ENCODE data around the gene RFFL. TPM values are rescaled to one million over a fixed set of nuclear protein-coding genes. Genes with fewer than 3 reads are reported as not detected.
A peak's percentile ranks its signal among the peaks of the same experiment; 100 is the strongest.

Gene RFFL
- total and polyA plus RNA-seq, 9 of the 15 experiments (the other 6 are each of a cell fraction or from before 2014, with no cell fraction given): 3.4 to 18.1 (median 12.8) TPM

DNA sequence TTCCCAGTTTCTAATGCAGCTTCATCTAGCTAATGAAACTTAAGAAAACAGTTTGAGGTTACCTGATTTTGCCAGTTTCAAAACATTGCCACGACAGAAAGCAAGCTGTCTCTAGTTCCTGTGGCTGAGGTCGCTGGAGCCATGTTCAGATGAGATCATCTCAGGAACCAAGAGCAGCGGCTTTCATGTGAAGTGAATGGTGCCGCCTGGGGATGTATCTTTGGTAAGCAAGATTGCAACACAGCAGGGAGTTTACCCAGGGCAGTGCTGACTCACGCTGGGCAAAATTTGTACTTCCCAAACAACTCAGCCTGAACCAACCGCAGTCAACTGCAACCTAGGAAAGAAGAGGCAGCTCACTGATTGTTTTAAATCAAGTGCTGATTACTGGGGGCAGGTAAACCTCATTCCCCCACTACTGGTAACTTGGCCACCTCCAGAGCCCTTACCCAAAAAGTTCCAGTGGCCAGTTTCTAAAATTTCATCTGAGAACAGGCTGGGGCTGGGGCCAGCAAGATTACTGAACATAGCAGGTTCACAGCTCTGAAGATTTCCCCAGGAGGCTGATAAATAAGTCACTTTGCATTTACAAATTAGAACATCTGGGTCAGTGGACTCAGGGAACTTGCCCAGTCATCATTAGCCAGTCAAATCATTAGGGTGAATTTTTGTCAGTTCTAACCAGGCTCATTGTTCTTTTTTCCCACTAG, at the start of gene RFFL (continued):
- TF ChIP-seq FIP1L1 (IDR thresholded peaks at IDR 0.05; ENCODE audit: low read depth, low read length, poor library complexity, severe bottlenecking) (no peak), ZNF232 (CRISPR knock-in tag; IDR thresholded peaks at IDR 0.05) (no peak), ZNF217 (CRISPR knock-in tag; IDR thresholded peaks at IDR 0.05) (no peak), NR2F6 (CRISPR knock-in tag; IDR thresholded peaks at IDR 0.05) (no peak), CBX8 (IDR thresholded peaks at IDR 0.05; ENCODE audit: borderline replicate concordance, extremely low read depth, low read depth, low read length, poor library complexity, severe bottlenecking) (no peak), CBFA2T3 (IDR thresholded peaks at IDR 0.05) (peak; percentile 62), ZNF551 (CRISPR knock-in tag; IDR thresholded peaks at IDR 0.05) (no peak), TAF1 (IDR thresholded peaks at IDR 0.05; ENCODE audit: control insufficient read depth, extremely low read depth, insufficient read depth, low read length, severe bottlenecking) (peak; percentile 67), BACH1 (tag; IDR thresholded peaks at IDR 0.05) (peak; percentile 95), BCL6 (CRISPR knock-in tag; IDR thresholded peaks at IDR 0.05) (no peak), MTA1 (IDR thresholded peaks at IDR 0.05; ENCODE audit: borderline replicate concordance) (peak; percentile 49; the same call in 1 of the 2 replicates), ZKSCAN1 (IDR thresholded peaks at IDR 0.05; ENCODE audit: low read depth, low read length) (no peak; the same call in 1 of the 2 replicates), MCM5 (IDR thresholded peaks at IDR 0.05; ENCODE audit: low read depth) (no peak), NRF1 (conservative IDR thresholded peaks at IDR 0.05 in 1 of 2, IDR thresholded peaks at IDR 0.05 in 1 of 2) (peak in 1 of 2 experiments; percentile 24; a peak in 1 of 4 replicates), CBX3 (IDR thresholded peaks at IDR 0.05; ENCODE audit: borderline replicate concordance in 1 of 2, low read length in 2 of 2) (peak in 1 of 2 experiments; percentile 56; a peak in 1 of 3 replicates), HDAC6 (IDR thresholded peaks at IDR 0.05; ENCODE audit: low read depth, low read length) (no peak), SUPT5H (IDR thresholded peaks at IDR 0.05) (no peak), SMARCA4 (IDR thresholded peaks at IDR 0.05) (peak; percentile 89), HNRNPH1 (optimal IDR thresholded peaks at IDR 0.05; ENCODE audit: low read depth, low read length) (no peak)
- TF ChIP-seq, protein P1, sequence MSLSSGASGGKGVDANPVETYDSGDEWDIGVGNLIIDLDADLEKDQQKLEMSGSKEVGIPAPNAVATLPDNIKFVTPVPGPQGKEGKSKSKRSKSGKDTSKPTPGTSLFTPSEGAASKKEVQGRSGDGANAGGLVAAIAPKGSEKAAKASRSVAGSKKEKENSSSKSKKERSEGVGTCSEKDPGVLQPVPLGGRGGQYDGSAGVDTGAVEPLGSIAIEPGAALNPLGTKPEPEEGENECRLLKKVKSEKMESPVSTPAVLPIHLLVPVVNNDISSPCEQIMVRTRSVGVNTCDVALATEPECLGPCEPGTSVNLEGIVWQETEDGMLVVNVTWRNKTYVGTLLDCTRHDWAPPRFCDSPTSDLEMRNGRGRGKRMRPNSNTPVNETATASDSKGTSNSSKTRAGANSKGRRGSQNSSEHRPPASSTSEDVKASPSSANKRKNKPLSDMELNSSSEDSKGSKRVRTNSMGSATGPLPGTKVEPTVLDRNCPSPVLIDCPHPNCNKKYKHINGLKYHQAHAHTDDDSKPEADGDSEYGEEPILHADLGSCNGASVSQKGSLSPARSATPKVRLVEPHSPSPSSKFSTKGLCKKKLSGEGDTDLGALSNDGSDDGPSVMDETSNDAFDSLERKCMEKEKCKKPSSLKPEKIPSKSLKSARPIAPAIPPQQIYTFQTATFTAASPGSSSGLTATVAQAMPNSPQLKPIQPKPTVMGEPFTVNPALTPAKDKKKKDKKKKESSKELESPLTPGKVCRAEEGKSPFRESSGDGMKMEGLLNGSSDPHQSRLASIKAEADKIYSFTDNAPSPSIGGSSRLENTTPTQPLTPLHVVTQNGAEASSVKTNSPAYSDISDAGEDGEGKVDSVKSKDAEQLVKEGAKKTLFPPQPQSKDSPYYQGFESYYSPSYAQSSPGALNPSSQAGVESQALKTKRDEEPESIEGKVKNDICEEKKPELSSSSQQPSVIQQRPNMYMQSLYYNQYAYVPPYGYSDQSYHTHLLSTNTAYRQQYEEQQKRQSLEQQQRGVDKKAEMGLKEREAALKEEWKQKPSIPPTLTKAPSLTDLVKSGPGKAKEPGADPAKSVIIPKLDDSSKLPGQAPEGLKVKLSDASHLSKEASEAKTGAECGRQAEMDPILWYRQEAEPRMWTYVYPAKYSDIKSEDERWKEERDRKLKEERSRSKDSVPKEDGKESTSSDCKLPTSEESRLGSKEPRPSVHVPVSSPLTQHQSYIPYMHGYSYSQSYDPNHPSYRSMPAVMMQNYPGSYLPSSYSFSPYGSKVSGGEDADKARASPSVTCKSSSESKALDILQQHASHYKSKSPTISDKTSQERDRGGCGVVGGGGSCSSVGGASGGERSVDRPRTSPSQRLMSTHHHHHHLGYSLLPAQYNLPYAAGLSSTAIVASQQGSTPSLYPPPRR (CRISPR knock-in tag; IDR thresholded peaks at IDR 0.05; ENCODE audit: borderline replicate concordance): no peak
- TF ChIP-seq, protein P2, sequence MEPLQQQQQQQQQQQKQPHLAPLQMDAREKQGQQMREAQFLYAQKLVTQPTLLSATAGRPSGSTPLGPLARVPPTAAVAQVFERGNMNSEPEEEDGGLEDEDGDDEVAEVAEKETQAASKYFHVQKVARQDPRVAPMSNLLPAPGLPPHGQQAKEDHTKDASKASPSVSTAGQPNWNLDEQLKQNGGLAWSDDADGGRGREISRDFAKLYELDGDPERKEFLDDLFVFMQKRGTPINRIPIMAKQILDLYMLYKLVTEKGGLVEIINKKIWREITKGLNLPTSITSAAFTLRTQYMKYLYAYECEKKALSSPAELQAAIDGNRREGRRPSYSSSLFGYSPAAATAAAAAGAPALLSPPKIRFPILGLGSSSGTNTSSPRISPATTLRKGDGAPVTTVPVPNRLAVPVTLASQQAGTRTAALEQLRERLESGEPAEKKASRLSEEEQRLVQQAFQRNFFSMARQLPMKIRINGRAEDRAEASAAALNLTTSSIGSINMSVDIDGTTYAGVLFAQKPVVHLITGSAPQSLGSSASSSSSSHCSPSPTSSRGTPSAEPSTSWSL (CRISPR knock-in tag; IDR thresholded peaks at IDR 0.05; ENCODE audit: borderline replicate concordance): no peak
- TF ChIP-seq, protein P3, sequence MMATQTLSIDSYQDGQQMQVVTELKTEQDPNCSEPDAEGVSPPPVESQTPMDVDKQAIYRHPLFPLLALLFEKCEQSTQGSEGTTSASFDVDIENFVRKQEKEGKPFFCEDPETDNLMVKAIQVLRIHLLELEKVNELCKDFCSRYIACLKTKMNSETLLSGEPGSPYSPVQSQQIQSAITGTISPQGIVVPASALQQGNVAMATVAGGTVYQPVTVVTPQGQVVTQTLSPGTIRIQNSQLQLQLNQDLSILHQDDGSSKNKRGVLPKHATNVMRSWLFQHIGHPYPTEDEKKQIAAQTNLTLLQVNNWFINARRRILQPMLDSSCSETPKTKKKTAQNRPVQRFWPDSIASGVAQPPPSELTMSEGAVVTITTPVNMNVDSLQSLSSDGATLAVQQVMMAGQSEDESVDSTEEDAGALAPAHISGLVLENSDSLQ (IDR thresholded peaks at IDR 0.05): no peak

All from K562 (cell line).